Activated CD4-positive, alpha-beta memory T cell treated with anti-CD3 and anti-CD28 coated beads for 36 hours (primary cell): Measurements from ENCODE around the gene ZNF227. TPM values are rescaled to one million over a fixed set of nuclear protein-coding genes. Genes with fewer than 3 reads are reported as not detected.

Experiments used
- total RNA-seq, 2 experiments: library from RNA; stranded (reverse); gene quantifications; one replicate each; pipeline ENCODE4 v1.2.3, GENCODE V29; 2021

ZNF227 gene
- total RNA-seq, 2 experiments from 2014 or later, result 13.5 TPM

Other genes starting within 250 kb of the ZNF227 start
- 1 to 10 TPM; 2.9 to 4.5 TPM for gene ZNF155, start 228.3 kb upstream of the ZNF227 start, total RNA-seq
- gene ZNF230, start 209.6 kb upstream of the ZNF227 start, total RNA-seq, result 1 to 10 TPM; 3.8 TPM
- gene ZNF222, start 187.2 kb upstream of the ZNF227 start, total RNA-seq, result under 1 TPM; 0.88 to 0.94 TPM
- under 1 TPM; 0.55 to 0.73 TPM for gene ZNF223, start 160.5 kb upstream of the ZNF227 start, total RNA-seq
- gene ZNF284, start 140.4 kb upstream of the ZNF227 start, total RNA-seq, result 1 to 10 TPM; 1.1 to 1.4 TPM
- 10 to 100 TPM; 12.8 to 14.0 TPM for gene ZNF224, start 118.2 kb upstream of the ZNF227 start, total RNA-seq
- 1 to 10 TPM; 2.5 to 2.9 TPM for gene ZNF225, start 99.1 kb upstream of the ZNF227 start, total RNA-seq
- gene ZNF234, start 71.0 kb upstream of the ZNF227 start, total RNA-seq, result 1 to 10 TPM; 7.3 to 8.7 TPM
- 10 to 100 TPM; 10.6 to 10.7 TPM for gene ZNF226, start 47.4 kb upstream of the ZNF227 start, total RNA-seq
- gene ZNF233, start 47.4 kb downstream of the ZNF227 start, total RNA-seq, result under 1 TPM in 1 of 2 experiments, not detected in 1; 0.12 TPM
- gene ZNF235, start 92.5 kb downstream of the ZNF227 start, total RNA-seq, result 1 to 10 TPM; 1.2 to 1.3 TPM
- under 1 TPM in 1 of 2 experiments, not detected in 1; 0.15 TPM for gene ZNF112, start 144.1 kb downstream of the ZNF227 start, total RNA-seq
- under 1 TPM; 0.22 to 0.26 TPM for gene ZNF285, start 189.1 kb downstream of the ZNF227 start, total RNA-seq
- gene ZNF229, start 235.9 kb downstream of the ZNF227 start, total RNA-seq, result under 1 TPM; 0.05 TPM